ENCODE results near the gene ADSL. TPM values are rescaled to one million over a fixed set of nuclear protein-coding genes. Genes with fewer than 3 reads are reported as not detected.

Gene ADSL
- total and polyA plus RNA-seq, 2 of the 4 experiments (the other 2 are of a cell fraction), result 93.6 to 229 TPM

DNA sequence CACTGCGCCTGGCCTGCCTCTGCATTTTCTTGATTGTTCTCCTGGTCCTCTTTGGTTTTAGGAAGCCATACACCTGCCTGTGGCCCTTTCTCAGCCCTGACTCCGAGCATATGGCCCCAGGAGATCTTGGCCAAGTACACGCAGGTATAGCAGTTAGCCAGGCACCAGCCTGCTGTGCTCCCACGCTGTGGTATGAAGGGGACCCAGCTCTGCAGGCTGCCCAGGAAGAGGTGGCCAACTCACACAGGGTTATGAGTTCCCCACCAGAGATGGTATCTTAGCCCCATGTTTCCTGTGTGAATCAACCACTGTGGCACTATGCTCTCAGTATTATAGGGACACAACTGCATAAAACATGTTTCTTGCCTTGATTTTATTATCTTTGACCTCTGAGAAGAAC, 55.2 kb downstream of the ADSL start:
- ChIA-PET POLR2A (ENCODE audit: unreplicated experiment) (no interaction called here), CTCF (no interaction called here)
- Histone ChIP-seq H2AK5ac (ENCODE audit: low read depth, low read length) (no peak overlapping the region), H2AK9ac (replicated peaks; ENCODE audit: low read depth, low read length, poor library complexity) (no peak overlapping the region), H3K56ac (ENCODE audit: extremely low read depth, insufficient read depth, low read length) (no peak overlapping the region), H3K14ac (replicated peaks; ENCODE audit: low read depth, low read length) (no peak overlapping the region), H2BK20ac (ENCODE audit: low read depth, low read length) (no peak overlapping the region), H2BK5ac (ENCODE audit: low read depth, low read length, poor library complexity, severe bottlenecking) (no peak overlapping the region), H3K9me1 (ENCODE audit: insufficient read depth, low read length) (peaks cover 16% of the 10 kb centered on the region), H3K79me1 (ENCODE audit: low read depth in 1 of 2, low read length in 2 of 2) (peaks cover 29 to 63% of the 10 kb centered on the region in 2 experiments), H3K4ac (ENCODE audit: low read depth, low read length) (no peak overlapping the region), H4K20me1 (ENCODE audit: insufficient read depth, low read length) (peaks cover 22% of the 10 kb centered on the region), H2AFZ (replicated peaks; ENCODE audit: low read length, poor library complexity) (no peak overlapping the region), H2BK15ac (ENCODE audit: low read depth, low read length) (no peak overlapping the region), H4K5ac (ENCODE audit: low read depth, low read length) (no peak overlapping the region), H2BK120ac (ENCODE audit: low read depth, low read length) (no peak overlapping the region), H4K8ac (ENCODE audit: low read depth in 2 of 2, low read length in 2 of 2) (no peak overlapping the region), H3K36me3 (ENCODE audit: control insufficient read depth, insufficient read depth, low read length) (peaks cover 49% of the 10 kb centered on the region), H3K18ac (ENCODE audit: low read depth, low read length) (no peak overlapping the region), H3K4me3 (ENCODE audit: insufficient read depth, low read depth, low read length) (no peak overlapping the region), H3K27me3 (ENCODE audit: control insufficient read depth, insufficient read depth, low read length) (no peaks in the 10 kb centered on the region), H3K23ac (ENCODE audit: low read depth, low read length) (no peak overlapping the region), H4K91ac (ENCODE audit: insufficient read depth, low read depth, low read length) (no peak overlapping the region), H3K4me1 (ENCODE audit: control insufficient read depth, insufficient read depth, low read length) (peaks cover 7% of the 10 kb centered on the region), H3K27ac (ENCODE audit: insufficient read depth, low read length) (no peak overlapping the region), H3K9me3 (ENCODE audit: control insufficient read depth, insufficient read depth, low read length) (no peaks in the 10 kb centered on the region), H3K9ac (ENCODE audit: low read depth, low read length) (no peak overlapping the region), H3K4me2 (ENCODE audit: low read depth, low read length) (no peak overlapping the region)
- in situ Hi-C loops (cut with MboI; ENCODE audit: low sequenced_read_pairs), result no loop called here
- BruUV-seq (replicated peaks), result no TSS peak
- TF ChIP-seq RCOR1 (IDR thresholded peaks at IDR 0.05; ENCODE audit: insufficient replicate concordance, low read length) (no peak), RFX5 (IDR thresholded peaks at IDR 0.05; ENCODE audit: low read depth, low read length) (no peak), FOS (IDR thresholded peaks at IDR 0.05; ENCODE audit: low read depth, low read length) (no peak), POLR2A (IDR thresholded peaks at IDR 0.05; ENCODE audit: low read depth, low read length) (no peak), MAZ (IDR thresholded peaks at IDR 0.05; ENCODE audit: borderline replicate concordance, low read depth, low read length) (no peak), CHD1 (IDR thresholded peaks at IDR 0.05; ENCODE audit: low read depth, low read length) (no peak)
- TF ChIP-seq, protein P1, sequence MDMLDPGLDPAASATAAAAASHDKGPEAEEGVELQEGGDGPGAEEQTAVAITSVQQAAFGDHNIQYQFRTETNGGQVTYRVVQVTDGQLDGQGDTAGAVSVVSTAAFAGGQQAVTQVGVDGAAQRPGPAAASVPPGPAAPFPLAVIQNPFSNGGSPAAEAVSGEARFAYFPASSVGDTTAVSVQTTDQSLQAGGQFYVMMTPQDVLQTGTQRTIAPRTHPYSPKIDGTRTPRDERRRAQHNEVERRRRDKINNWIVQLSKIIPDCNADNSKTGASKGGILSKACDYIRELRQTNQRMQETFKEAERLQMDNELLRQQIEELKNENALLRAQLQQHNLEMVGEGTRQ (IDR thresholded peaks at IDR 0.05; ENCODE audit: low read depth, low read length), result no peak
- TF ChIP-seq, protein P2, sequence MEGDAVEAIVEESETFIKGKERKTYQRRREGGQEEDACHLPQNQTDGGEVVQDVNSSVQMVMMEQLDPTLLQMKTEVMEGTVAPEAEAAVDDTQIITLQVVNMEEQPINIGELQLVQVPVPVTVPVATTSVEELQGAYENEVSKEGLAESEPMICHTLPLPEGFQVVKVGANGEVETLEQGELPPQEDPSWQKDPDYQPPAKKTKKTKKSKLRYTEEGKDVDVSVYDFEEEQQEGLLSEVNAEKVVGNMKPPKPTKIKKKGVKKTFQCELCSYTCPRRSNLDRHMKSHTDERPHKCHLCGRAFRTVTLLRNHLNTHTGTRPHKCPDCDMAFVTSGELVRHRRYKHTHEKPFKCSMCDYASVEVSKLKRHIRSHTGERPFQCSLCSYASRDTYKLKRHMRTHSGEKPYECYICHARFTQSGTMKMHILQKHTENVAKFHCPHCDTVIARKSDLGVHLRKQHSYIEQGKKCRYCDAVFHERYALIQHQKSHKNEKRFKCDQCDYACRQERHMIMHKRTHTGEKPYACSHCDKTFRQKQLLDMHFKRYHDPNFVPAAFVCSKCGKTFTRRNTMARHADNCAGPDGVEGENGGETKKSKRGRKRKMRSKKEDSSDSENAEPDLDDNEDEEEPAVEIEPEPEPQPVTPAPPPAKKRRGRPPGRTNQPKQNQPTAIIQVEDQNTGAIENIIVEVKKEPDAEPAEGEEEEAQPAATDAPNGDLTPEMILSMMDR (conservative IDR thresholded peaks at IDR 0.05; ENCODE audit: low read depth, low read length), result no peak
- TF ChIP-seq, protein P3, sequence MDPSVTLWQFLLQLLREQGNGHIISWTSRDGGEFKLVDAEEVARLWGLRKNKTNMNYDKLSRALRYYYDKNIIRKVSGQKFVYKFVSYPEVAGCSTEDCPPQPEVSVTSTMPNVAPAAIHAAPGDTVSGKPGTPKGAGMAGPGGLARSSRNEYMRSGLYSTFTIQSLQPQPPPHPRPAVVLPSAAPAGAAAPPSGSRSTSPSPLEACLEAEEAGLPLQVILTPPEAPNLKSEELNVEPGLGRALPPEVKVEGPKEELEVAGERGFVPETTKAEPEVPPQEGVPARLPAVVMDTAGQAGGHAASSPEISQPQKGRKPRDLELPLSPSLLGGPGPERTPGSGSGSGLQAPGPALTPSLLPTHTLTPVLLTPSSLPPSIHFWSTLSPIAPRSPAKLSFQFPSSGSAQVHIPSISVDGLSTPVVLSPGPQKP (IDR thresholded peaks at IDR 0.05; ENCODE audit: borderline replicate concordance, low read depth, low read length), result no peak
- intact Hi-C loops (cut with micrococcal nuclease), result no loop called here
- 97% methylated on average over 4 of the region's 4 CpGs; no CpG with 5 or more reads in 1 of the 2 experiments for WGBS, 2 experiments (ENCODE audit: extremely low coverage in 2 of 2, insufficient read length in 1 of 2)
- ATAC-seq (ENCODE audit: low read depth) (no peak), DNase-seq (no peak)
- dilution Hi-C loops (cut with HindIII; ENCODE audit: low sequenced_read_pairs, unreplicated experiment), result no loop called here
